GM12878 (cell line): ENCODE measurements around the gene ADCY10. TPM values are rescaled to one million over a fixed set of nuclear protein-coding genes. Genes with fewer than 3 reads are reported as not detected.

Experiments
- ATAC-seq: fragments of 200-7000 bp; cut with Tn5 transposase; 3 replicates; pipeline ENCODE4 v1.9.1; 2020; ENCODE audit warnings: mild to moderate bottlenecking, moderate library complexity
- BruUV-seq: library from RNA; stranded (reverse); fragments of 400-500 nt; replicated peaks from 2 replicates; lab custom pipeline; 2021; lab: Mats Ljungman, UMichigan
- CTCF ChIA-PET: fragments of 300-600 bp; sonication (Branson Sonifier 250); formaldehyde crosslinking; extraction: SDS; loops from one replicate; lab custom pipeline; 2021; ENCODE audit warnings: inconsistent platforms; lab: Yijun Ruan, JAX
- POLR2A ChIA-PET: fragments of 350-600 bp; formaldehyde crosslinking; extraction: SDS; loops from one replicate; lab custom pipeline; 2021; ENCODE audit warnings: inconsistent platforms; lab: Charles Lee
- RAD21 ChIA-PET: fragments of 300-600 bp; sonication (Branson Sonifier 250); formaldehyde crosslinking; loops from one replicate; lab custom pipeline; 2023; ENCODE audit warnings: antibody characterized with exemption; ENCODE audit not compliant: unreplicated experiment; lab: Charles Lee
- SMC1A ChIA-PET: fragments of 300-600 bp; sonication (Branson Sonifier 250); formaldehyde crosslinking; loops from one replicate; lab custom pipeline; 2023; ENCODE audit not compliant: unreplicated experiment, uncharacterized antibody; lab: Charles Lee
- DNase-seq: peaks from one replicate; pipeline ENCODE4 v3.0.0-alpha.2; 2011; ENCODE audit warnings: low read depth, low spot score
- FAIRE-seq: peaks from 3 replicates; lab custom pipeline; 2011; peaks lifted over from hg19 to GRCh38; lab: Jason Lieb, UNC
- H2AFZ ChIP-seq: 2 replicates; pipeline ENCODE4 v1.6.0; 2011; ENCODE audit warnings: low read depth, low read length, control low read depth; ENCODE audit not compliant: control insufficient read depth
- H3K27ac ChIP-seq: 2 replicates; pipeline ENCODE4 v1.5.1; 2011; ENCODE audit warnings: control low read depth; ENCODE audit not compliant: control insufficient read depth, insufficient read depth
- H3K27me3 ChIP-seq, 2 experiments: replicated peaks in 1 of 2; 2 replicates each; pipeline versions ENCODE4 v1.6.0 to v1.6.1; 2011; ENCODE audit warnings: low read length in 1 of 2; ENCODE audit not compliant: control insufficient read depth in 2 of 2, insufficient read depth in 2 of 2
- H3K36me3 ChIP-seq, 2 experiments: 2 replicates each; pipeline ENCODE4 v1.5.1; 2011; ENCODE audit warnings: low read length in 1 of 2; ENCODE audit not compliant: control insufficient read depth in 2 of 2, insufficient read depth in 2 of 2
- H3K4me1 ChIP-seq: 2 replicates; pipeline ENCODE4 v1.6.1; 2011; ENCODE audit warnings: mild to moderate bottlenecking, low read length, moderate library complexity, mixed read lengths; ENCODE audit not compliant: control insufficient read depth, insufficient read depth
- H3K4me2 ChIP-seq: 2 replicates; pipeline ENCODE4 v1.6.0; 2011; ENCODE audit warnings: control low read depth; ENCODE audit not compliant: control insufficient read depth, insufficient read depth
- H3K4me3 ChIP-seq: fragments of 200-600 bp; sonication (generic); 2 replicates; pipeline ENCODE4 v1.5.1; 2016
- H3K79me2 ChIP-seq: 2 replicates; pipeline ENCODE4 v1.6.0; 2011; ENCODE audit warnings: low read length; ENCODE audit not compliant: control insufficient read depth, insufficient read depth
- H3K9ac ChIP-seq: 2 replicates; pipeline ENCODE4 v1.8.0; 2011; ENCODE audit warnings: low read length, control low read depth, mixed read lengths; ENCODE audit not compliant: control insufficient read depth, insufficient read depth
- H3K9me3 ChIP-seq: replicated peaks from 3 replicates; pipeline ENCODE4 v1.5.1; 2011; ENCODE audit warnings: mild to moderate bottlenecking, low read length; ENCODE audit not compliant: control insufficient read depth, insufficient read depth
- H4K20me1 ChIP-seq: 2 replicates; pipeline ENCODE4 v1.6.0; 2011; ENCODE audit not compliant: control insufficient read depth, insufficient read depth
- BCL11A ChIP-seq: IDR thresholded peaks from 2 replicates; pipeline ENCODE4 v1.6.1; 2011; ENCODE audit warnings: low read depth, low read length
- EP300 ChIP-seq, 2 experiments: fragments of 150-350 bp in 1 of 2; IDR thresholded peaks; 2 replicates each; pipeline ENCODE4 v1.6.1; 2011 to 2012; ENCODE audit warnings: low read depth in 2 of 2, low read length in 2 of 2, borderline replicate concordance in 1 of 2, improper control_type of control experiment in 1 of 2, inconsistent platforms in 1 of 2; ENCODE audit not compliant: control insufficient read depth in 1 of 2
- FOXK2 ChIP-seq: fragments of 450-650 bp; IDR thresholded peaks from 2 replicates; pipeline ENCODE4 v1.6.1; 2017; ENCODE audit warnings: mild to moderate bottlenecking, moderate library complexity
- HDAC6 ChIP-seq: fragments of 200-600 bp; sonication (generic); IDR thresholded peaks from one replicate; pipeline ENCODE4 v1.8.0; 2017; ENCODE audit warnings: antibody characterized with exemption; ENCODE audit not compliant: unreplicated experiment
- KLF5 ChIP-seq: fragments of 450-650 bp; IDR thresholded peaks from 2 replicates; pipeline ENCODE4 v1.6.1; 2014; ENCODE audit warnings: mild to moderate bottlenecking; ENCODE audit not compliant: partially characterized antibody
- MEF2B ChIP-seq: fragments of 450-650 bp; IDR thresholded peaks from 2 replicates; pipeline ENCODE4 v1.6.1; 2018; ENCODE audit warnings: mild to moderate bottlenecking, moderate library complexity; ENCODE audit not compliant: partially characterized antibody, poor library complexity, severe bottlenecking
- MYB ChIP-seq: fragments of 150-350 bp; IDR thresholded peaks from 2 replicates; pipeline ENCODE4 v1.6.1; 2014; ENCODE audit warnings: mild to moderate bottlenecking, low read depth, low read length, borderline replicate concordance
- PML ChIP-seq: IDR thresholded peaks from 2 replicates; pipeline ENCODE4 v1.6.1; 2012; ENCODE audit warnings: low read length, inconsistent platforms
- POLR2AphosphoS5 ChIP-seq: IDR thresholded peaks from 2 replicates; pipeline ENCODE4 v1.6.1; 2011; ENCODE audit warnings: mild to moderate bottlenecking, low read length, inconsistent platforms
- SP1 ChIP-seq: IDR thresholded peaks from one replicate; pipeline ENCODE4 v1.6.1; 2011; ENCODE audit warnings: low read depth, low read length
- TCF12 ChIP-seq: IDR thresholded peaks from 2 replicates; pipeline ENCODE4 v1.6.1; 2011; ENCODE audit warnings: low read depth, mild to moderate bottlenecking, low read length
- TCF3 ChIP-seq: IDR thresholded peaks from 2 replicates; pipeline ENCODE4 v1.6.1; 2012; ENCODE audit warnings: low read depth, mild to moderate bottlenecking, low read length, borderline replicate concordance; ENCODE audit not compliant: insufficient read depth
- in situ Hi-C: fragments of 300-500 bp; cut with MboI; formaldehyde crosslinking; loops from 9 replicates; pipeline ENCODE4 v1.14.3; 2018; ENCODE audit warnings: mixed read lengths
- intact Hi-C: fragments of 100-400 bp; cut with micrococcal nuclease; formaldehyde crosslinking; loops from one replicate; pipeline ENCODE4 v1.14.2; 2022; ENCODE audit not compliant: unreplicated experiment
- polyA plus RNA-seq, 11 experiments: library from polyadenylated mRNA; depleted of rRNA in 4 of 11; unstranded in 6 of 11; stranded (reverse) in 5 of 11; fragments of >200 nt; fragmentation: Nextera tagmentation in 4 of 11; fragmentation: Illumina TruSeq in 1 of 11; extraction: Ambion mirVana in 4 of 11; extraction: Trizol in 1 of 11; gene quantifications; 1 replicate in 1 of 11; 2 replicates in 10 of 11; pipeline versions ENCODE4 v1.2.1 to v1.2.3, GENCODE V29; 2011 to 2016; ENCODE audit warnings: inconsistent platforms in 2 of 11, missing spikeins in 2 of 11, low read depth in 1 of 11
- total RNA-seq, 4 experiments: library from RNA; depleted of rRNA in 3 of 4; stranded (reverse); fragments of >200 nt in 3 of 4; fragmentation: Illumina TruSeq in 1 of 4; extraction: Trizol in 1 of 4; gene quantifications; 2 replicates each; pipeline versions ENCODE4 v1.2.1 to v1.2.3, GENCODE V29; 2013 to 2021
- TF ChIP-seq, protein P1 (sequence below): fragments of 450-650 bp; formaldehyde crosslinking; IDR thresholded peaks from 2 replicates; pipeline ENCODE4 v1.4.0; 2020; ENCODE audit warnings: mild to moderate bottlenecking, moderate library complexity
- TF ChIP-seq, protein P2 (sequence below): IDR thresholded peaks from 2 replicates; pipeline ENCODE4 v1.6.1; 2012; ENCODE audit warnings: low read length, inconsistent platforms

The ADCY10 gene
- total and polyA plus RNA-seq, 10 of the 15 experiments (the other 5 are each of a cell fraction or from before 2014, with no cell fraction given): 0.13 to 0.22 TPM; not detected in 8

DNA sequence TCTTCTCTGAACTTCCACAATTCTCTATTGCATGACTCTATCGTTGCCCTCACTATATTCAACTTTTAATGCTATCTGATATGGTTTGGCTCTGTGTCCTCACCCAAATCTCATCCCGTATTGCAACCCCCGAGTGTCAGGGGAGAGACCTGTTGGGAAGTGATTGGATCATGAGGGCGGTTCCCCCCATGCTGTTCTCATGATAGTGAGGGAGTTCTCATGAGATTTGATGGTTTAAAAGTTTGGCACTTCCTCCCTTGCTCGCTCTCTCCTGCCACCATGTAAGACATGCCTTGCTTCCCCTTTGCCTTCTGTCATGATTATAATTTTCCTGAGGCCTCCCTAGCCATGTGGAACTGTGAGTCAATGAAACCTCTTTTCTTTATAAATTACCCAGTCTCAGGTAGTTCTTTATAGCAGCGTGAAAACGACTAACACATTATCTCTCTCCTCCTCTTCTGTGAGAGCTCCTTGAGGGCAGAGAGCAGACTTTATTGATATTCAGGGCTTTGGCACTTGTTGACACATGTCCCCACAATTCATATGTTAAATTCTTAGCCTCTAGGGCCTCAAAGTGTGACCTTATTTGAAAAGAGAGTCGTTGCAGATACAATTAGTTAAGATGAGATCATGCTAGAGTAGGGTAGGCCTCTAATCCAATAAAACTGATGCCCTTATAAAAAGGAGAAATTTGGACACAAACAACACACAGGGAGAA is 52.1 kb downstream of the ADCY10 start (continued):
- TF ChIP-seq KLF5 (no peak), TCF12 (no peak), PML (no peak), HDAC6 (no peak), BCL11A (no peak)
- TF ChIP-seq, all 136 proteins: peak for 0

DNA sequence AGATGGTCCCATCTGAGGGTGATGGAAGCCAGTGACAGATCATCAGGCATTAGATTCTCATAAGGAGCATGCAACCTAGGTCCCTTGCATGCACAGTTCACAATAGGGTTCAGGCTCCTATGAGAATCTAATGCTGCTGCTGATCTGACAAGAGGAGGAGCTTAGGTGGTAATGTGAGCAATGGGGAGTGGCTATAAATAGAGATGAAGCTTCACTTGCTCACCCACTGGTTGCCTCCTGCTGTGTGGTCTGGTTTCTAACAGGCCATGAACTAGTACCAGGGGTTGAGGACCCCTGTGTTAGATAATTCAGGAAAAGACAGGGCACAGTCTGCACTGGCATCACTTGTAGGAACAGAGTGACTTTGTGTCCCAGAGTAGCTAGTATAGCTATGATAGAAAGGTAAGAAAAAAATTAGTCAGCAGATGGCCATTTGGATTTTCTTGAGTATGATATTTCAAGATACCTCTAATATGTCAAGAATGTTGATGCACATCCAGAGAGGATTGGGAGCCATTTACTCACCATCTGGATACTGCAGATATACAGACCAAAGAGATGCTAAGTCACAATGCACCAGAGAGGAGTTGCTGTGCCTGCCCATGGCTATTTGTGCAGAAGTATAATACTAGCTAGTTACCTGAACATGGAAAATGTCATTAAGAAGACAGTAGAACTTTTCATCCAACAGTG is 53.6 kb downstream of the ADCY10 start:
- H3K9ac ChIP-seq: no peak overlapping the region
- CTCF ChIA-PET: interaction anchor here (0.5 kb wide), 1 partner anchor 315 kb away, joined by 5 read pairs; no protein-coding TSS in a partner anchor
- H3K27me3 ChIP-seq: no peaks in the 10 kb centered on the region
- H3K36me3 ChIP-seq: no peaks in the 10 kb centered on the region
- POLR2A ChIA-PET: no interaction called here
- DNase-seq (no peak), FAIRE-seq (no peak), ATAC-seq (no peak)
- H2AFZ ChIP-seq: no peak overlapping the region
- H3K4me3 ChIP-seq: no peak overlapping the region
- RAD21 ChIA-PET: no interaction called here
- TF ChIP-seq, protein P1, sequence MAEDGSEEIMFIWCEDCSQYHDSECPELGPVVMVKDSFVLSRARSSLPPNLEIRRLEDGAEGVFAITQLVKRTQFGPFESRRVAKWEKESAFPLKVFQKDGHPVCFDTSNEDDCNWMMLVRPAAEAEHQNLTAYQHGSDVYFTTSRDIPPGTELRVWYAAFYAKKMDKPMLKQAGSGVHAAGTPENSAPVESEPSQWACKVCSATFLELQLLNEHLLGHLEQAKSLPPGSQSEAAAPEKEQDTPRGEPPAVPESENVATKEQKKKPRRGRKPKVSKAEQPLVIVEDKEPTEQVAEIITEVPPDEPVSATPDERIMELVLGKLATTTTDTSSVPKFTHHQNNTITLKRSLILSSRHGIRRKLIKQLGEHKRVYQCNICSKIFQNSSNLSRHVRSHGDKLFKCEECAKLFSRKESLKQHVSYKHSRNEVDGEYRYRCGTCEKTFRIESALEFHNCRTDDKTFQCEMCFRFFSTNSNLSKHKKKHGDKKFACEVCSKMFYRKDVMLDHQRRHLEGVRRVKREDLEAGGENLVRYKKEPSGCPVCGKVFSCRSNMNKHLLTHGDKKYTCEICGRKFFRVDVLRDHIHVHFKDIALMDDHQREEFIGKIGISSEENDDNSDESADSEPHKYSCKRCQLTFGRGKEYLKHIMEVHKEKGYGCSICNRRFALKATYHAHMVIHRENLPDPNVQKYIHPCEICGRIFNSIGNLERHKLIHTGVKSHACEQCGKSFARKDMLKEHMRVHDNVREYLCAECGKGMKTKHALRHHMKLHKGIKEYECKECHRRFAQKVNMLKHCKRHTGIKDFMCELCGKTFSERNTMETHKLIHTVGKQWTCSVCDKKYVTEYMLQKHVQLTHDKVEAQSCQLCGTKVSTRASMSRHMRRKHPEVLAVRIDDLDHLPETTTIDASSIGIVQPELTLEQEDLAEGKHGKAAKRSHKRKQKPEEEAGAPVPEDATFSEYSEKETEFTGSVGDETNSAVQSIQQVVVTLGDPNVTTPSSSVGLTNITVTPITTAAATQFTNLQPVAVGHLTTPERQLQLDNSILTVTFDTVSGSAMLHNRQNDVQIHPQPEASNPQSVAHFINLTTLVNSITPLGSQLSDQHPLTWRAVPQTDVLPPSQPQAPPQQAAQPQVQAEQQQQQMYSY (CRISPR knock-in tag): no peak
- TF ChIP-seq MYB: no peak
- TF ChIP-seq, protein P2, sequence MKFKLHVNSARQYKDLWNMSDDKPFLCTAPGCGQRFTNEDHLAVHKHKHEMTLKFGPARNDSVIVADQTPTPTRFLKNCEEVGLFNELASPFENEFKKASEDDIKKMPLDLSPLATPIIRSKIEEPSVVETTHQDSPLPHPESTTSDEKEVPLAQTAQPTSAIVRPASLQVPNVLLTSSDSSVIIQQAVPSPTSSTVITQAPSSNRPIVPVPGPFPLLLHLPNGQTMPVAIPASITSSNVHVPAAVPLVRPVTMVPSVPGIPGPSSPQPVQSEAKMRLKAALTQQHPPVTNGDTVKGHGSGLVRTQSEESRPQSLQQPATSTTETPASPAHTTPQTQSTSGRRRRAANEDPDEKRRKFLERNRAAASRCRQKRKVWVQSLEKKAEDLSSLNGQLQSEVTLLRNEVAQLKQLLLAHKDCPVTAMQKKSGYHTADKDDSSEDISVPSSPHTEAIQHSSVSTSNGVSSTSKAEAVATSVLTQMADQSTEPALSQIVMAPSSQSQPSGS: no peak
- no peak for TF ChIP-seq POLR2AphosphoS5
- no peak for TF ChIP-seq SP1
- no peak for TF ChIP-seq EP300 (IDR thresholded peaks at IDR 0.05; ENCODE audit: borderline replicate concordance in 1 of 2, control insufficient read depth in 1 of 2, low read depth in 2 of 2, low read length in 2 of 2)
- no peak for TF ChIP-seq FOXK2
- TF ChIP-seq KLF5: no peak
- no peak for TF ChIP-seq TCF3
- TF ChIP-seq MEF2B: no peak
- no peaks in the 10 kb centered on the region for H3K79me2 ChIP-seq
- no peaks in the 10 kb centered on the region for H4K20me1 ChIP-seq
- intact Hi-C loops: no loop called here
- no TSS peak for BruUV-seq
- SMC1A ChIA-PET: interaction anchor here (0.6 to 0.8 kb wide), 3 partner anchors 14 to 30 kb away, joined by 3 to 4 read pairs (median 3); no protein-coding TSS in a partner anchor
- no peaks in the 10 kb centered on the region for H3K4me1 ChIP-seq
- no peaks in the 10 kb centered on the region for H3K9me3 ChIP-seq
- in situ Hi-C loops: no loop called here
- no peak overlapping the region for H3K27ac ChIP-seq
- H3K4me2 ChIP-seq: no peak overlapping the region
